Measurements from ENCODE around the gene KCNT2. TPM values are rescaled to one million over a fixed set of nuclear protein-coding genes. Genes with fewer than 3 reads are reported as not detected.

Gene KCNT2
- total and polyA plus RNA-seq, 9 donors = 5.3 to 34.9 (median 14.1) TPM

GRCh38 chr1:196493881-196494280 lies 114.4 kb downstream of the KCNT2 start:
- TF ChIP-seq POLR2A (IDR thresholded peaks at IDR 0.05) (no peak), CTCF (IDR thresholded peaks at IDR 0.05) (no peak), EP300 (IDR thresholded peaks at IDR 0.05) (no peak)
- peaks cover 4% of the 10 kb centered on the region for H3K4me1 ChIP-seq (ENCODE audit: insufficient read depth)
- WGBS, 3 donors = 39 to 70% (median 48%) methylated on average over 4 of the region's 4 CpGs
- no peak overlapping the region for H3K4me3 ChIP-seq
- H3K9me3 ChIP-seq = no peaks in the 10 kb centered on the region
- no peaks in the 10 kb centered on the region for H3K27me3 ChIP-seq
- no peak for DNase-seq
- intact Hi-C loops (cut with DNase I) = no loop called here
- no peaks in the 10 kb centered on the region for H3K36me3 ChIP-seq
- H3K27ac ChIP-seq = no peak overlapping the region

GRCh38 chr1:196488579-196488978 lies 119.7 kb downstream of the KCNT2 start:
- no peak for TF ChIP-seq POLR2A (IDR thresholded peaks at IDR 0.05)
- TF ChIP-seq CTCF (IDR thresholded peaks at IDR 0.05) = no peak
- no peak for TF ChIP-seq EP300 (IDR thresholded peaks at IDR 0.05)
- no peaks in the 10 kb centered on the region for H3K36me3 ChIP-seq
- H3K27me3 ChIP-seq = no peaks in the 10 kb centered on the region
- no peaks in the 10 kb centered on the region for H3K9me3 ChIP-seq
- H3K4me3 ChIP-seq = no peak overlapping the region
- intact Hi-C loops (cut with DNase I) = no loop called here
- no peak for DNase-seq
- H3K4me1 ChIP-seq (ENCODE audit: insufficient read depth) = no peaks in the 10 kb centered on the region
- no peak overlapping the region for H3K27ac ChIP-seq

- intact Hi-C loops (cut with DNase I) = no loop called here
These were observed 121.9 kb downstream of the KCNT2 start for GRCh38 chr1:196486346-196486745.

GRCh38 chr1:196481616-196482015 lies 126.6 kb downstream of the KCNT2 start:
- Histone ChIP-seq H3K27me3 (no peaks in the 10 kb centered on the region), H3K4me1 (ENCODE audit: insufficient read depth) (no peaks in the 10 kb centered on the region), H3K4me3 (no peak overlapping the region), H3K36me3 (no peaks in the 10 kb centered on the region), H3K27ac (no peak overlapping the region), H3K9me3 (no peaks in the 10 kb centered on the region)
- intact Hi-C loops (cut with DNase I) = no loop called here
- WGBS, 3 donors = 90 to 96% (median 94%) methylated on average over 2 of the region's 2 CpGs
- TF ChIP-seq POLR2A (IDR thresholded peaks at IDR 0.05) (no peak), CTCF (IDR thresholded peaks at IDR 0.05) (no peak), EP300 (IDR thresholded peaks at IDR 0.05) (no peak)
- no peak for DNase-seq

More at GRCh38 chr1:196486346-196486745, 121.9 kb downstream of the KCNT2 start:
- Histone ChIP-seq H3K4me1 (ENCODE audit: insufficient read depth) (no peaks in the 10 kb centered on the region), H3K4me3 (no peak overlapping the region), H3K36me3 (no peaks in the 10 kb centered on the region), H3K9me3 (no peaks in the 10 kb centered on the region), H3K27me3 (no peaks in the 10 kb centered on the region), H3K27ac (no peak overlapping the region)
- no peak for DNase-seq
- TF ChIP-seq POLR2A (IDR thresholded peaks at IDR 0.05) (no peak), CTCF (IDR thresholded peaks at IDR 0.05) (no peak), EP300 (IDR thresholded peaks at IDR 0.05) (no peak)

GRCh38 chr1:196477262-196477661 lies 131.0 kb downstream of the KCNT2 start:
- no peaks in the 10 kb centered on the region for H3K36me3 ChIP-seq
- WGBS, 3 donors = 91 to 95% (median 92%) methylated on average over 2 of the region's 2 CpGs
- no peaks in the 10 kb centered on the region for H3K4me1 ChIP-seq (ENCODE audit: insufficient read depth)
- H3K27me3 ChIP-seq = no peaks in the 10 kb centered on the region
- no peak for TF ChIP-seq EP300 (IDR thresholded peaks at IDR 0.05)
- no peak for TF ChIP-seq POLR2A (IDR thresholded peaks at IDR 0.05)
- no peak for TF ChIP-seq CTCF (IDR thresholded peaks at IDR 0.05)
- H3K4me3 ChIP-seq = no peak overlapping the region
- H3K9me3 ChIP-seq = no peaks in the 10 kb centered on the region
- no peak for DNase-seq
- intact Hi-C loops (cut with DNase I) = no loop called here
- no peak overlapping the region for H3K27ac ChIP-seq
